Neural cell (in vitro differentiated cells): ENCODE data around the gene GRAMD4.

Experiments used
- EP300 ChIP-seq: fragments of 450-650 bp; conservative IDR thresholded peaks from 2 replicates; pipeline ENCODE4 v1.6.1; 2014; ENCODE audit warnings: antibody characterized with exemption, mild to moderate bottlenecking, moderate library complexity; ENCODE audit not compliant: poor library complexity, severe bottlenecking
- EZH2 ChIP-seq: fragments of 200-600, 300-800 bp; shearing (Covaris generic), sonication (generic); IDR thresholded peaks from 2 replicates; pipeline ENCODE4 v1.6.1; 2014; ENCODE audit warnings: antibody characterized with exemption, low read length, borderline replicate concordance, mild to moderate bottlenecking; ENCODE audit not compliant: insufficient read depth, poor library complexity, severe bottlenecking
- RAD21 ChIP-seq: fragments of 450-650 bp; conservative IDR thresholded peaks from 2 replicates; pipeline ENCODE4 v1.6.1; 2014; ENCODE audit warnings: antibody characterized with exemption, mild to moderate bottlenecking, moderate library complexity
- SMC3 ChIP-seq: fragments of 450-650 bp; conservative IDR thresholded peaks from 2 replicates; pipeline ENCODE4 v1.6.1; 2014; ENCODE audit warnings: antibody characterized with exemption, mild to moderate bottlenecking, moderate library complexity; ENCODE audit not compliant: poor library complexity
- TF ChIP-seq, protein P1 (sequence below): fragments of 450-650 bp; IDR thresholded peaks from 2 replicates; pipeline ENCODE4 v1.5.1; 2014; ENCODE audit warnings: antibody characterized with exemption, mild to moderate bottlenecking, moderate library complexity; ENCODE audit not compliant: poor library complexity, severe bottlenecking

DNA sequence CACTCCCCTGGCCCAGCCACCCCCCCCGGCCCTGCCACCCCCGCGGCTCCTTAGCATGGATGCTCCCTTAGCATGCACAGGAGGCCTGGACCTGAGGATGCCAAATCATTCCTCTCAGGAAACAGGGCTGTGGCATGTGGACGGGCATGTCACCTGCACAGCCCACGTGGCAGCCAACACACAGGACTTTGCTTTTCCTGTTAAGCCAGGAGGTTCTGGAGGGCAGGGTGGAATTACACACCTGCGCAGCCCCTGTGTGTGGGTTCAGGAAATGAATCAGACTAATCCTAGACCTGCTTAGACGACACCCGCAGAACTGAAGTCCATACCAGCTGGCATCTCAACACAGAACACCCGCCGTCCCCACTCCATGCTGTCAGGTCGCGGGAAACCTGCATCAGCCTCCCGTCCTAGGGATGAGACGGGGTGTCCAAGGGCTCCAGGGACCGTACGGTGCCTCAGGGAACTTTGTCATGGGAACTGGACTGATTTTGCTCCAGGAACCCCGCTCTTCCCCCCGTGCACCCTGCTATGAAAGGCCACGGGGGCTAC lies 107.7 kb downstream of the GRAMD4 start:
- TF ChIP-seq, protein P1, sequence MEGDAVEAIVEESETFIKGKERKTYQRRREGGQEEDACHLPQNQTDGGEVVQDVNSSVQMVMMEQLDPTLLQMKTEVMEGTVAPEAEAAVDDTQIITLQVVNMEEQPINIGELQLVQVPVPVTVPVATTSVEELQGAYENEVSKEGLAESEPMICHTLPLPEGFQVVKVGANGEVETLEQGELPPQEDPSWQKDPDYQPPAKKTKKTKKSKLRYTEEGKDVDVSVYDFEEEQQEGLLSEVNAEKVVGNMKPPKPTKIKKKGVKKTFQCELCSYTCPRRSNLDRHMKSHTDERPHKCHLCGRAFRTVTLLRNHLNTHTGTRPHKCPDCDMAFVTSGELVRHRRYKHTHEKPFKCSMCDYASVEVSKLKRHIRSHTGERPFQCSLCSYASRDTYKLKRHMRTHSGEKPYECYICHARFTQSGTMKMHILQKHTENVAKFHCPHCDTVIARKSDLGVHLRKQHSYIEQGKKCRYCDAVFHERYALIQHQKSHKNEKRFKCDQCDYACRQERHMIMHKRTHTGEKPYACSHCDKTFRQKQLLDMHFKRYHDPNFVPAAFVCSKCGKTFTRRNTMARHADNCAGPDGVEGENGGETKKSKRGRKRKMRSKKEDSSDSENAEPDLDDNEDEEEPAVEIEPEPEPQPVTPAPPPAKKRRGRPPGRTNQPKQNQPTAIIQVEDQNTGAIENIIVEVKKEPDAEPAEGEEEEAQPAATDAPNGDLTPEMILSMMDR: no peak
- TF ChIP-seq EZH2 (no peak), SMC3 (no peak), EP300 (no peak), RAD21 (no peak)
